Measurements from ENCODE around the gene BMPR1A. TPM values are rescaled to one million over a fixed set of nuclear protein-coding genes. Genes with fewer than 3 reads are reported as not detected.

The BMPR1A gene
- total RNA-seq, 1 experiment from 2014 or later, result 21.4 TPM

DNA sequence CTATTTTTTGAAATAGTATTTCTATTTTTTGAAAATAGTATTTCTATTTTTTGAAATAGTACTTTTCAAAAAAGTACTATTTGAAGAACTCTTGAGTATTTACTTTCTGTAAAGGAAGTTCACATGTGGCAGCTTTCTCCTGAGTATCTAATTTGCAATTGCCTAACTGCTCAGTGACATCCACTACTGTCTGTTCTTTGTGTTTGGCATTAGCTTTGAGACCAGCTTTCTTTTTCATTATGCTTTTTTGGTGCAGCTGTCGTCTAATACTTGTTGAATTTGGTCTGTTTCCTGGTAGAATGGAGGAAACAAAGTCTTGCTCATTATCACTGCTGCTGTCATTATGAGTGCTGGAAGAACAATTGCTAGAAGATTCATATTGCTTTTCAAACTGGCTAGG, 99.1 kb downstream of the BMPR1A start:
- H3K9me3 Mint-ChIP-seq (ENCODE audit: low read depth, unreplicated experiment), result peaks cover 5% of the 10 kb centered on the region
- intact Hi-C loops (cut with micrococcal nuclease; ENCODE audit: unreplicated experiment), result no loop called here
- no peak overlapping the region for H3K4me3 Mint-ChIP-seq (ENCODE audit: low read depth, unreplicated experiment)
- H3K36me3 Mint-ChIP-seq (ENCODE audit: insufficient read depth, unreplicated experiment), result peaks cover 4% of the 10 kb centered on the region
- TF ChIP-seq CTCF (IDR thresholded peaks at IDR 0.05; ENCODE audit: unreplicated experiment), result no peak
- H3K27ac Mint-ChIP-seq (ENCODE audit: unreplicated experiment), result no peak overlapping the region
- H3K27me3 Mint-ChIP-seq (ENCODE audit: unreplicated experiment), result no peaks in the 10 kb centered on the region
- BruUV-seq (replicated peaks), result no TSS peak
- DNase-seq, result no peak
- CTCF ChIA-PET, result no interaction called here
- H3K4me1 Mint-ChIP-seq (ENCODE audit: low read depth, unreplicated experiment), result no peaks in the 10 kb centered on the region

DNA sequence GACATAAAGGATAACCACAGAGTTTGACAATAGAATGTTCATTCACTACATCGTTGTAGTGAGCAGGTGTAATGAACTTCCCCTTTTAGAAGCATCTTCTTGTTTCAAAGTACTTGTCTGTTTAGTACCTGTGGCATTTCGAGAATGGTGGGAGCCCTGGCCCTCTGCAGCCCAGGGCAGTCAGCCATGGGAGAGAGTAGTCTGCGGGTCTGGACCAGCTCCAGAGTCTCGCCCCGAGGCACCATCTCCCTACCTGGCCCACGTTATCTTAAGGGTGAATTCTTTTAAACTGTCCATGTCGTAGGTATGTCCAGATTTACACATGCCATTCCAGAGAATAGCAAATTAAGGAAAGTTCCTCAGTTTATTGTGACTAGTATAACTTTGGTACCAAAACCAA, 99.7 kb downstream of the BMPR1A start:
- Mint-ChIP-seq H3K36me3 (ENCODE audit: insufficient read depth, unreplicated experiment) (peaks cover 4% of the 10 kb centered on the region), H3K9me3 (ENCODE audit: low read depth, unreplicated experiment) (peaks cover 5% of the 10 kb centered on the region), H3K4me3 (ENCODE audit: low read depth, unreplicated experiment) (no peak overlapping the region), H3K27ac (ENCODE audit: unreplicated experiment) (no peak overlapping the region), H3K4me1 (ENCODE audit: low read depth, unreplicated experiment) (no peaks in the 10 kb centered on the region), H3K27me3 (ENCODE audit: unreplicated experiment) (no peaks in the 10 kb centered on the region)
- TF ChIP-seq CTCF (IDR thresholded peaks at IDR 0.05; ENCODE audit: unreplicated experiment), result no peak
- intact Hi-C loops (cut with micrococcal nuclease; ENCODE audit: unreplicated experiment), result no loop called here
- DNase-seq, result no peak
- BruUV-seq (replicated peaks), result no TSS peak
- CTCF ChIA-PET, result no interaction called here

DNA sequence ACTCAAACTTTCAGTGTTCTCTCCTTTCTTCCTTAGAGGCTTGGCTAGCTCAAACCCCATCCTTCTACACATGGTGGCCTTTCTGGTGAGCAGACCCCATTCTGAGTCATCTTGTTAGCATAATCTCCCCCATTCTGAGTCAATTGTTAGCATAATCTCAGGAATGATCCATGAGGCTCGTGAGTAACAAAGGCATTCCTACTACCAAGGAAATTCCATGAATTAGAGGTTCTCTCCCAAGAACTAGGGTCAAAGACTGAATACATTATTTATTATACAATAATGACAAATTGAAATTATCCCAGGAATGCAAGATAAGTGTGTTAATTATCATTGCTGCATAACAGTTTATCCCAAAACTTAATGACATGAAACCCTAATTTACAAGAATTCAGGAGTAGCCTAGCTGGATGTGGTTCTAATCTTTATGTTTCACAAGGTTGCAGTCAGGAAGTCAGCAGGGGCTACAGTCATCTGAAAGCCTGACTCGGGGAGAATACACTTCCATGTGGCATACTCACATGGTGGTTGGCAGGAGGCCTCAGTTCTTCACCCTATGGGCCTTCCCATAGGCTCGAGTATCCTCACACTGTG, 100.8 kb downstream of the BMPR1A start:
- Mint-ChIP-seq H3K4me1 (ENCODE audit: low read depth, unreplicated experiment) (peaks cover 3% of the 10 kb centered on the region), H3K27ac (ENCODE audit: unreplicated experiment) (no peak overlapping the region), H3K36me3 (ENCODE audit: insufficient read depth, unreplicated experiment) (peaks cover 8% of the 10 kb centered on the region), H3K4me3 (ENCODE audit: low read depth, unreplicated experiment) (no peak overlapping the region), H3K27me3 (ENCODE audit: unreplicated experiment) (no peaks in the 10 kb centered on the region), H3K9me3 (ENCODE audit: low read depth, unreplicated experiment) (peaks cover 3% of the 10 kb centered on the region)
- no peak for DNase-seq
- intact Hi-C loops (cut with micrococcal nuclease; ENCODE audit: unreplicated experiment), result no loop called here
- no peak for TF ChIP-seq CTCF (IDR thresholded peaks at IDR 0.05; ENCODE audit: unreplicated experiment)
- CTCF ChIA-PET, result no interaction called here
- BruUV-seq (replicated peaks), result no TSS peak

- CTCF ChIA-PET, result no interaction called here
- no peaks in the 10 kb centered on the region for H3K27me3 Mint-ChIP-seq (ENCODE audit: unreplicated experiment)
- H3K4me3 Mint-ChIP-seq (ENCODE audit: low read depth, unreplicated experiment), result no peak overlapping the region
- no peak for DNase-seq
- no TSS peak for BruUV-seq (replicated peaks)
- H3K36me3 Mint-ChIP-seq (ENCODE audit: insufficient read depth, unreplicated experiment), result peaks cover 12% of the 10 kb centered on the region
- no peak overlapping the region for H3K27ac Mint-ChIP-seq (ENCODE audit: unreplicated experiment)
- TF ChIP-seq CTCF (IDR thresholded peaks at IDR 0.05; ENCODE audit: unreplicated experiment), result no peak
- intact Hi-C loops (cut with micrococcal nuclease; ENCODE audit: unreplicated experiment), result no loop called here
- H3K9me3 Mint-ChIP-seq (ENCODE audit: low read depth, unreplicated experiment), result peaks cover 3% of the 10 kb centered on the region
- H3K4me1 Mint-ChIP-seq (ENCODE audit: low read depth, unreplicated experiment), result peaks cover 9% of the 10 kb centered on the region
These were observed 101.6 kb downstream of the BMPR1A start for GRCh38 chr10:86858011-86858410.

Measured in Calu3 (cell line).